GM12892 (cell line): ENCODE results near the gene PPP1R16B.
"Not testable (repeated sequence)": the region's sequence is repeated elsewhere in the genome, so short reads cannot be mapped to it uniquely, and the experiment has no call there.

Experiments
- POLR2A ChIP-seq: IDR thresholded peaks from 2 replicates; pipeline ENCODE4 v1.6.1; 2011; ENCODE audit warnings: low read depth, low read length, control low read depth
- POLR2AphosphoS5 ChIP-seq: IDR thresholded peaks from 2 replicates; pipeline ENCODE4 v1.6.1; 2011; ENCODE audit warnings: low read depth, low read length, control low read depth

DNA sequence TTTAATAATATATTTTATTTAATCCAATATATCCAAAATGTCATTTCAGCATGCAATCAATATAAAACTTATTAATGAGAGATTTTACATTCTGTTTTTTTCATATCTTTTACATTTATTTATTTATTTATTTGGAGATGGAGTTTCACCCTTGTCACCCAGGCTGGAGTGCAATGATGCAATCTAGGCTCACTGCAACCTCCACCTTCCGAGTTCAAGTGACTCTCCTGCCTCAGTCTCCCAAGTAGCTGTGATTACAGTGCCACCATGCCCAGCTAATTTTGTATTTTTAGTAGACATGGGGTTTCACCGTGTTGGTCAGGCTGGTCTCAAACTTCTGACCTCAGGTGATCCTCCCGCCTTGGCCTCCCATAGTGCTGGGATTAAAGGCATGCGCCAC is 54.4 kb downstream of the PPP1R16B start:
- TF ChIP-seq POLR2AphosphoS5, POLR2A: not testable (repeated sequence)
